ENCODE results near the gene CARS1. TPM values are rescaled to one million over a fixed set of nuclear protein-coding genes. Genes with fewer than 3 reads are reported as not detected.

The CARS1 gene
- total RNA-seq, 1 experiment from 2014 or later: 42.6 TPM

- DNase-seq (ENCODE audit: low read depth): no peak
Observed at GRCh38 chr11:2960139-2960538, 97.1 kb downstream of the CARS1 start.

GRCh38 chr11:2958251-2958650, 99.0 kb downstream of the CARS1 start:
- DNase-seq (ENCODE audit: low read depth): no peak

DNA sequence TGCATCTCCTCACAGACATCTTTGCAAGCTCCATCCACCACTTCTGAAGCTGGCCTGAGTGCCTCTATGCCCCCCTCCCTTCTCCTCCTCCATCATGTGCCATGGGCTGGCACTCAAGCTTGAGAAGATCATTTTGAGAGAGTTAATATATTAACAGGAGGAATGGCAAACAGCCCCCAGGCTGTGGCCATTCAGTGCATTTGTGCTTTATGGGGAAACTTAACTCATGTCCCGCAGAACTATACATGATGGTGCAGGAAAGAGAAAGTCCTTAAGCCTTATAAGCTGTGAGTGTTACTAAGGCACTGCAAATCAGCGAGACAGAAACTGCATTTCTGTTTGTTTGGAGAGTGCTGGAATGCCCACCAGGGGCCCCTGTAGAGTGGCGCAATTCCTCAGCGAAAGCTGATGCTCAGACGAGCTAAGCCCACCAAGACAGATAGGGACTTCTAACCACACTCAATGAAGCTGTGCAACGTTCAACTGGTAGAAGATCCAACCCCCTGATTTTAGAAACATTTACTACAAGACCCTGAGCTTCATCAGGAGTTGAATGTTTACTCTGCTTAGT, 101.2 kb downstream of the CARS1 start:
- no peak for DNase-seq (ENCODE audit: low read depth)

GRCh38 chr11:2954263-2954662, 103.0 kb downstream of the CARS1 start:
- no peak for DNase-seq (ENCODE audit: low read depth)

DNA sequence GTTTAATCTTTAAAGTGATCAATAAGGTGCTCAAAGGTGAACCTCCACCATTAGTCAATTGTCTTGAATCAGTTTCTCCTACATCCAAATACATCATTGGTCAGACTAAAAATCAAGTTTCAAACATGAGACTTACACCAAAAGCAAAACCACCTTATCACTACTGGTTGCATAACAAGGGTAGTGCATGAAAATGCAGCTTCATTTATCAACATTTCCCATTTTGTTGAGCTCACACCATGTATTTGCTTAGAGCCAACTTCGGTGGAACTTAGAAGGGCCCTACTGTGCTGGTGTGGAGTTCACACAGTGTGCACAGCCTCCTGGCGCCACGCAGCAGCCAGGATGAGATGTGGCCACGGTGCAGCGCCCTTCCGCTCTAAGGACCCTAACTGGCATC, 104.9 kb downstream of the CARS1 start:
- no peak for DNase-seq (ENCODE audit: low read depth)

DNA sequence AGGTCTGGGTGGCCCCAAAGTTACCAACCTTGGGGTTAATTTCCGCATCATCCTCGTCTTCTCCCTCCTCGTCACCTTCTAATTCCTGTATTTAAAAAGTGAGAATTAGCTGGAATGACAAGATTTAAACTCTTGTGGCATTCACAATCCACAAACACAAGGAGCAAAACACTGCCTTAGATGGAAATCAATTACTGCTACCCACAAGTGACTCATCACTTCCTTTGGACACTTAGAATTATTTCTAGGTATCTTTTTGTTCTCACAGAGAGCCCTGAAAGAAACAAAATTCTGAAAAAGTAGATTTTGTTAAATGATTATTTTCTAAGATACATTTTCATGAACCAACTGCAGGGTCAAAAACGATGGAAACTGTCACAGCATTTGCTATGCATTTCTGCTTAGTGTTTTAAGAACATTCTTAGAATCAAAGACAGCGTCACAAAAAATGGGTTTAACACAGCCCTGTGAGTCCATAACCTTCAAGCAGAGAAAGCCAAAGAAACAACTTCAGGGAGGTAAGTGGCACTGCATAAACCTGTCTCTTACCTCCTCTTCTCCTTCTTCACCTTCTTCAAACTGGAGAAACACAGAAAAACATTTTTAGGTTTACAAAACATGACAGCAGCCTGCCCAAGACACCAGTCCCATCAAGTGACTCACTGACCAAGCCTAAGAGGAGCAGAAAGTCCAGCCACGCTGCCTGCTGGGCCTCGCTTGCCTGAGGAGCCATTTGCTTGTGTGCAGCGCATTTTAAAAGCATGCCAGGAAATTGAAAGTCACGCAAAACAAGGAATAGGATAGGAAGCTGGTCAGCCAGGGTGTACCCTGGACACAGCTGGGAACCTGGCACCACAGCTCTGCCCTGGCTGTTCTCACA, 105.8 kb downstream of the CARS1 start:
- DNase-seq (ENCODE audit: low read depth): peak; percentile 85

Other genes starting within 250 kb of the CARS1 start
- gene CDKN1C, start 171.6 kb downstream of the CARS1 start, total RNA-seq (2014; rRNA removed; shearing (Covaris generic)): 4.9 and 5.1 TPM in 2 replicates
- 3.9 and 6.4 TPM in 2 replicates for gene PHLDA2, start 128.0 kb downstream of the CARS1 start, total RNA-seq (2014; rRNA removed; shearing (Covaris generic))
- gene NAP1L4, start 65.1 kb downstream of the CARS1 start, total RNA-seq (2014; rRNA removed; shearing (Covaris generic)): 79.1 and 88.6 TPM in 2 replicates
- 4.1 and 6.5 TPM in 2 replicates for gene OSBPL5, start 107.9 kb upstream of the CARS1 start, total RNA-seq (2014; rRNA removed; shearing (Covaris generic))
- not detected in 2 replicates for gene MRGPRG, start 161.4 kb upstream of the CARS1 start, total RNA-seq (2014; rRNA removed; shearing (Covaris generic))
- gene MRGPRE, start 175.0 kb upstream of the CARS1 start, total RNA-seq (2014; rRNA removed; shearing (Covaris generic)): not detected in 2 replicates

Data from Daoy (cell line).